NCI-H2227 (cell line): ENCODE results near the gene CCDC124.

Source experiments
- DNase-seq: peaks from one replicate; lab custom pipeline; 2025; ENCODE audit not compliant: unreplicated experiment; lab: John Stamatoyannopoulos, UW

CCDC124 gene

GRCh38 chr19:17933414-17934129 lies 757 bp downstream of the CCDC124 start:
- DNase-seq, result no peak

DNA sequence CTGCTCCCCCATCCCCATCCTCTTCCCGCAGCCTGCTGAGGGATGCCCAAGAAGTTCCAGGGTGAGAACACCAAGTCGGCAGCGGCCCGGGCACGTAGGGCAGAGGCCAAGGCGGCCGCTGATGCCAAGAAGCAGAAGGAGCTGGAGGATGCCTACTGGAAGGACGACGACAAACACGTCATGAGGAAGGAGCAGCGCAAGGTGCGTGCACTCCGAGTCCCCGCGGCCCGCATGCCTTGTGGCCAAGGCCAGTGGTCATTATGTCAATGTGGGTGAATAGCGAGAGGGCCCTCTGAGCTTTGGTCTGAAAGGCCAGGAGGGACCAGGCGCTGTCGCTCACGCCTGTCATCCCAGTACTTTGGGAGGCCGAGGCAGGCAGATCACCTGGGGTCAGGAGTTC lies 3.6 kb downstream of the CCDC124 start:
- DNase-seq, result no peak

DNA sequence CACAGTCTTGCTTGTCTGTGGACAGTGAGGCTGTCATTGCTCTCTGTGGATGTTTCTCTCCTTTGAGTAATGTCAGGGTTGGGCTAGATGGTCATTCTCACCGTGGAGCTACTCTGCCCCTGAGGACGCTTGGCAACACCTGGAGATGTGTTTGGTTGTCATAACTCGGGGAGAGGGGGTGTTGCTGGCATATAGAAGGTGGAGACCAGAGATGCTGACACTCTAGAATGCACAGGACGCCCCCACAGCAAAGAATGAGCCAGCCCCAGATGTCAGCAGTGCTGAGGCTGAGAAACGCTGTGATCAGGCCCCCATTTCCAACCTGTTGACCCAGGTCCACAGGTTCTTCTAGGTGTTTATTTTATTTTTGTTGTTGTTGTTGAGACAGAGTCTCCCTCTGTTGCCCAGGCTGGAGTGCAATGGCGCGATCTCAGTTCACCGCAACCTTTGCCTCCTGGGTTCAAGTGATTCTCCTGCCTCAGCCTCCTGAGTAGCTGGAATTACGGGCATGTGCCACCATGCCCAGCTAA lies 4.6 kb downstream of the CCDC124 start:
- no peak for DNase-seq

DNA sequence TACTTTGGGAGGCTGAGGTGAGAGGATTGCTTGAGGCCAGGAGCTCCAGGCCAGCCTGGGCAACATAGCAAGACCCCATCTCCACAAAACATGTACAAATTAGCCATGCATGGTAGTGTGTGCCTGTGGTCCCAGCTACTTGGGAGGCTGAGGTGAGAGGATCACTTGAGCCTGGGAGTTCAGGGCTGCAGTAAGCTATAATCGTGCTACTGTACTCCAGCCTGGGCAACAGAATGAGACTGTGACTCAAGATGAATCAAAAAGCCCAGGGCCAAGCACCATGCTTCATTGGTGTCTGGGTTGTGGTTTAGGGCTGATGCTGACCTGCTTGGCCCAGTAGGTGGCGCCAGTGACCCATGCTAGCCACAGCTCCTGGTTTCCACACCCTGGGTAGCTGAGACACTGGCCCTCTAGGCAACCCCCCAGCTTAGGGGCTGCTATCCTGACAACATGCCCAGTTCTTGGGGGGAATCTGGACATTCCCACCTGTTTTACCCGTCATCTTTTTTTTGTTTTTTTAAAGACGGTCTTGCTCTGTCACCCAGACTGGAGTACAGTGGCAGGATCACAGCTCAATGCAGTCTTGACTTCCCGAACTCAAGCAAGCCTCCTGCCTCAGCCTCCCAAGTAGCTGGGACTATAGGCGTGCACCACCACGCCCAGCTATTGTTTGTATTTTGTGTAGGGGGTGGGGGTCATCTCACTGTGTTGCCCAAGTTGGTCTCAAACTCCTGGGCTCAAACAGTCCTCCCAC lies 5.5 kb downstream of the CCDC124 start:
- DNase-seq, result peak; percentile 62

DNA sequence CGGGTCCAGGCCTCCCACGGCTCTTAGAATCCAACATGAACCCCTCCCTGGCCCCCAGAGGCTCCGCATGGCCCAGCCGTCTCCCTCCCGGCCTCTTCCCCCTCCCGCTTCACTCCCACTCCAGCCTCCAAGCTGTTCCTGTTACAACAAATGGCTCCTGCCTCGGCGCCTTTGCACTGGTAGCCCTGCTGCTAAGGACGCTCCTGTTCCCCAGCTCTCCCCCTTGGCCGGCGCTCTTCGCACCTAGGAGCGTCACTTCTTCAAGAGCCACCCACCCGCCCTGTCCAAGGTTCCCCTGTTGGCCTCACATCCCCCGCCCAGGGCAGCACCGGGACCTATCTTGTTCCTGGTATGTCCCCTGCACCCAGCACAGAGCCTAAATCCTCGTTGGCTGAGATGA lies 9.4 kb downstream of the CCDC124 start:
- DNase-seq, result no peak

GRCh38 chr19:17942582-17943273 lies 9.9 kb downstream of the CCDC124 start:
- DNase-seq, result no peak

DNA sequence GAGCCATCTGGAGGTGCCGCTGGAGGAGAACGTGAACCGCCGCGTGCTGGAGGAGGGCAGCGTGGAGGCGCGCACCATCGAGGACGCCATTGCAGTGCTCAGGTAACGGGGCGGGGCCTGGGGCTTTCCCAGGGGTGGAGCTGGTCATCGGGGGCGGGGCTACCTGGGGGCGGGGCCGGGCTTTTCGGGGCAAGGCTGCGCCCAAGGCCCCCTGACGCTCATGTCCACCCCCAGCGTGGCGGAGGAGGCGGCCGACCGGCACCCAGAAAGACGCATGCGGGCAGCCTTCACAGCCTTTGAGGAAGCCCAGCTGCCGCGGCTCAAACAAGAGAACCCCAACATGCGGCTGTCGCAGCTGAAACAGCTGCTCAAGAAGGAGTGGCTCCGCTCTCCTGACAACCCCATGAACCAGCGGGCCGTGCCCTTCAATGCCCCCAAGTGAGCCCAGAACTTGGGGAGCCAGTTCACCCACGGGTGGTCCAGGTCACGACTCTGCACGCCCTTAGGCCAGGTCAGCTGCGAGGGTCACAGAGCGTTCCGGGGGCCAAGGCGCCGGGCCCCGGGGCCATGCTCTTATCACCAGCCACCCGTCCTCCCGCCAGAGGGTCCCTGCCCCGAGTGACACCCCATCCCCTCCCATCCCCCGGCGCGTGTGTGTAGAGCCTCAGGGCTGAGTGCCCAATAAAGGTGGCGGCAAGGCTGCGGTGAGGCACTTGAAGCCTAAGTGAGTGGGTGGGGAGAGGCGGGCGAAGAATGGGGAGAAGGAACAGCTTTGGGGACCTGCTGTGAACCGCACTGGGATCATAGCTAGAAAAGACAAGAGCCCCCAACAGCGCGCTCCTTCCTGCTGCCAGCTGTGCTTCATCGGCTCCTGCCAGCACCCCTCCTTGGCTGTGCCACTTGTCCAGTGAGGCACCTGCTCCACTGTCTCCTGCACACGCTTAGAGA lies 10.7 kb downstream of the CCDC124 start:
- DNase-seq, result no peak

- DNase-seq, result no peak
Measured at GRCh38 chr19:17944301-17944700, 11.5 kb downstream of the CCDC124 start.

- no peak for DNase-seq
Measured at GRCh38 chr19:17946965-17947784, 14.4 kb downstream of the CCDC124 start.

GRCh38 chr19:17947815-17948513 lies 15.1 kb downstream of the CCDC124 start:
- peak; percentile 99 for DNase-seq

DNA sequence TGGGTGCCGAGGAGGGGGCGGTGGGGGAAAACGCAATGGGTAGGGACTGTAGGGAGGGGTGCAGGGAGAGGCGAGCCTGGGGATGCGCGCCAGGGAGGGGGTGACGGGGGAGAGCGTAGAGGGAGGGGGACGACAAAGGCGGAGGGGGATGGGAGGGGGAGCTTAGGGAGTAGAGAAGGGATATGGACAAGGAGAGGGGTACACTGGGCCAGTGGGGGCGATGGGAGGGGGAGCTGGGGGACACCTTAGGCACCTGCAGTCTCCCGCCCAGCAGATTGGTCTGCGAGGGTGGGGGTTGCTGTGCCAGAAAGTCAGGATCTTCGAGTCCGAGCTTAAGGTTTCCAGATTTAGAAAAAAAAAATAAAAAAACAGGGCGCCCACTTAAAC lies 15.7 kb downstream of the CCDC124 start:
- DNase-seq, result no peak

- no peak for DNase-seq
Measured at GRCh38 chr19:17948931-17949930, 16.4 kb downstream of the CCDC124 start.

DNA sequence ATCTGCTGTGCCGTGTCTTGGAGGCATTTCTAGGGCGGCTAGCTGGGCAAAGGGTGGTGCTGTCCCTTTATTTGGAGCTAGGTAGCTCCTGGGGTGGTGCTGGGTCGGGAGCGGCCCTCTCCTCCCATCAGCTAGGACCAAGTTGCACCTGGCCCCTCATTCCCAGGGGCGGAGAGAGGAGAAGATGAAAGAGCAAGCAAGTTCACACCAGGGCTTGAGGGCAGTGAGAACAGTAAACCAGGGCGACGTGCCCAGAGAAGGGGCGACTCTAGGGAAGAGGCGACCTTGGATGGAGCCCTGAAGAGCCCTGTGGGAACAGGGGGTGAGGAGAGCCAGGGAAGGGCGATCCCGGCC lies 17.1 kb downstream of the CCDC124 start:
- DNase-seq, result no peak

- DNase-seq, result peak; percentile 66
Measured at GRCh38 chr19:17950310-17951156, 17.7 kb downstream of the CCDC124 start.

- DNase-seq, result peak; percentile 46
Measured at GRCh38 chr19:17951157-17951989, 18.6 kb downstream of the CCDC124 start.
